Measurements from ENCODE around the gene ZBTB18. TPM values are rescaled to one million over a fixed set of nuclear protein-coding genes. Genes with fewer than 3 reads are reported as not detected.

ZBTB18 gene
- total RNA-seq, 1 donor from 2014 or later = 213 TPM

GRCh38 chr1:244069326-244069898 lies 18.3 kb downstream of the ZBTB18 start:
- Mint-ChIP-seq H3K4me1 (ENCODE audit: low read depth, unreplicated experiment) (peaks cover 2% of the 10 kb centered on the region), H3K4me3 (ENCODE audit: unreplicated experiment) (no peak overlapping the region)
- no peak for TF ChIP-seq CTCF (IDR thresholded peaks at IDR 0.05; ENCODE audit: partially characterized antibody, unreplicated experiment)

GRCh38 chr1:244074559-244075171 lies 23.6 kb downstream of the ZBTB18 start:
- TF ChIP-seq CTCF (IDR thresholded peaks at IDR 0.05; ENCODE audit: partially characterized antibody, unreplicated experiment) = no peak
- peaks cover 2% of the 10 kb centered on the region for H3K9me3 Mint-ChIP-seq (ENCODE audit: unreplicated experiment)
- peaks cover 2% of the 10 kb centered on the region for H3K27me3 Mint-ChIP-seq (ENCODE audit: unreplicated experiment)
- H3K36me3 Mint-ChIP-seq (ENCODE audit: unreplicated experiment) = peaks cover 5% of the 10 kb centered on the region
- no peak for DNase-seq
- H3K4me3 Mint-ChIP-seq (ENCODE audit: unreplicated experiment) = no peak overlapping the region
- no peak overlapping the region for H3K27ac Mint-ChIP-seq (ENCODE audit: unreplicated experiment)
- H3K4me1 Mint-ChIP-seq (ENCODE audit: low read depth, unreplicated experiment) = peaks cover 2% of the 10 kb centered on the region

More at GRCh38 chr1:244069326-244069898, 18.3 kb downstream of the ZBTB18 start:
- Mint-ChIP-seq H3K27me3 (ENCODE audit: unreplicated experiment) (peaks cover 2% of the 10 kb centered on the region), H3K27ac (ENCODE audit: unreplicated experiment) (no peak overlapping the region), H3K9me3 (ENCODE audit: unreplicated experiment) (peaks cover 2% of the 10 kb centered on the region), H3K36me3 (ENCODE audit: unreplicated experiment) (peaks cover 5% of the 10 kb centered on the region)
- DNase-seq = no peak

- H3K27ac Mint-ChIP-seq (ENCODE audit: unreplicated experiment) = no peak overlapping the region
- peaks cover 2% of the 10 kb centered on the region for H3K27me3 Mint-ChIP-seq (ENCODE audit: unreplicated experiment)
- peaks cover 2% of the 10 kb centered on the region for H3K4me1 Mint-ChIP-seq (ENCODE audit: low read depth, unreplicated experiment)
- TF ChIP-seq CTCF (IDR thresholded peaks at IDR 0.05; ENCODE audit: partially characterized antibody, unreplicated experiment) = no peak
- DNase-seq = no peak
- H3K9me3 Mint-ChIP-seq (ENCODE audit: unreplicated experiment) = peaks cover 2% of the 10 kb centered on the region
- H3K4me3 Mint-ChIP-seq (ENCODE audit: unreplicated experiment) = no peak overlapping the region
- H3K36me3 Mint-ChIP-seq (ENCODE audit: unreplicated experiment) = peaks cover under 1% of the 10 kb centered on the region
Observed at GRCh38 chr1:244075247-244075722, 24.2 kb downstream of the ZBTB18 start.

GRCh38 chr1:244076740-244077139 lies 25.7 kb downstream of the ZBTB18 start:
- DNase-seq = no peak
- Mint-ChIP-seq H3K4me3 (ENCODE audit: unreplicated experiment) (no peak overlapping the region), H3K9me3 (ENCODE audit: unreplicated experiment) (peaks cover 6% of the 10 kb centered on the region), H3K27me3 (ENCODE audit: unreplicated experiment) (peaks cover 6% of the 10 kb centered on the region), H3K4me1 (ENCODE audit: low read depth, unreplicated experiment) (peaks cover 2% of the 10 kb centered on the region), H3K36me3 (ENCODE audit: unreplicated experiment) (no peaks in the 10 kb centered on the region), H3K27ac (ENCODE audit: unreplicated experiment) (no peak overlapping the region)
- TF ChIP-seq CTCF (IDR thresholded peaks at IDR 0.05; ENCODE audit: partially characterized antibody, unreplicated experiment) = no peak

All from glutamatergic neuron (in vitro differentiated cells).